ENCODE measurements around the gene PATL1.
"Not testable (repeated sequence)": the region's sequence is repeated elsewhere in the genome, so short reads cannot be mapped to it uniquely, and the experiment has no call there.

PATL1 gene, protein sequence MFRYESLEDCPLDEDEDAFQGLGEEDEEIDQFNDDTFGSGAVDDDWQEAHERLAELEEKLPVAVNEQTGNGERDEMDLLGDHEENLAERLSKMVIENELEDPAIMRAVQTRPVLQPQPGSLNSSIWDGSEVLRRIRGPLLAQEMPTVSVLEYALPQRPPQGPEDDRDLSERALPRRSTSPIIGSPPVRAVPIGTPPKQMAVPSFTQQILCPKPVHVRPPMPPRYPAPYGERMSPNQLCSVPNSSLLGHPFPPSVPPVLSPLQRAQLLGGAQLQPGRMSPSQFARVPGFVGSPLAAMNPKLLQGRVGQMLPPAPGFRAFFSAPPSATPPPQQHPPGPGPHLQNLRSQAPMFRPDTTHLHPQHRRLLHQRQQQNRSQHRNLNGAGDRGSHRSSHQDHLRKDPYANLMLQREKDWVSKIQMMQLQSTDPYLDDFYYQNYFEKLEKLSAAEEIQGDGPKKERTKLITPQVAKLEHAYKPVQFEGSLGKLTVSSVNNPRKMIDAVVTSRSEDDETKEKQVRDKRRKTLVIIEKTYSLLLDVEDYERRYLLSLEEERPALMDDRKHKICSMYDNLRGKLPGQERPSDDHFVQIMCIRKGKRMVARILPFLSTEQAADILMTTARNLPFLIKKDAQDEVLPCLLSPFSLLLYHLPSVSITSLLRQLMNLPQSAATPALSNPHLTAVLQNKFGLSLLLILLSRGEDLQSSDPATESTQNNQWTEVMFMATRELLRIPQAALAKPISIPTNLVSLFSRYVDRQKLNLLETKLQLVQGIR

DNA sequence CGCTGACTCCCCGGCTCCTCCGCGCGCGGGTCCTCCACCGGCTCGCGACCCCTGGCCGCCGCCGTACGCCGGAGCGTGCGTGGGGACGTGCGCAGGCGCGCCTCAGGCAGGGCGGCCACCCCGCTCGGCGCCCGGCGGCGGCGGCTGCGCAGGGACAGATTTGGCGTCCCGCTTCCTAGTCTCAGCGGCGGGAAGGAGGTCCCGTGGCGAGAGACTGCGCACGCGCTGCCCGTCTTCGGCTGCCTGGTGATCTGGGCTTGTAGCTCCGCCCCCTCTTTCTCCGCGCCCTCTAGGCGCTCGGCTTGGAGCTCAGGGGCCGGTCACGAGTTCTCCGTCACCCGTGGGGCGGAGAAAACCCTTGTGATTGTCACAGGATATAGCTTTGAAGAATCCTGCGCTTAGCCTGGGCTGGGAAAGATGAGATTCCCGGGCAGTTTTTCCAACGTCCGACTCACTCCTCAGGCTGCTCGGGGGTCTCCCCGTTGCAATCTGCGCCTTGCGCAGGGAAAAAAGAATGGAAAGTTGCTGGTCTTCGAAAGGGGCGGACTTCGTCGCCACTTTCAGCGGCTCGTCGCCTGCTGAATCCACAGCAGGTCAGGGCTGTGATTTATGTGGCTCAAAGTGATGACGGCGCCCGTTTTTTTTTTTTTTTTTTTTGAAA lies at the start of gene PATL1:
TSS of gene PATL1 (minus strand) at position 88 of the 661 bp plus-strand sequence. CDS start 142 bp downstream, outside the sequence.
- peak; percentile 98 for DNase-seq

DNA sequence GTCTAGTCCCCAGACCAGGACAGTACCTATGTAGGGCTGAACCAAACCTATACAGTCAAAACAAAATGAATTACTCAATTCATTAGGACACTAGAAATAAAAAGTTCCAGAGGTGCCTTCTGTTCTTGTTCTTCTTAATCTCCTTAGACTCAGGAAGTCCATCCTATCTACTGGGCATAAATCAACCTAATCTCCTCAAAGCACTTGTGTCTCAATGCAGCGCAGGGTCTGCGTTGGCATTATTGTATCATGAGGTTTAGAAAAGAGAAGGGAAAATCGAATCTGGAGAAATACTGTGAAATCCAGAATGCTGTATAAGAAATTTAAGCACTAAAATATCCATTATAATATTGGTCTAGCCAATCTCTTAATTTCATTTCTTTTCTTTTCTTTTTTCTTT lies 47.2 kb upstream of the PATL1 start:
- DNase-seq = no peak

GRCh38 chr11:59713745-59714144 lies 44.9 kb upstream of the PATL1 start, which contains the start of gene OR10V1:
Gene OR10V1, minus strand, starts transcription at chr11:59713845. Its CDS starts 0 bp downstream, at chr11:59713845.
- DNase-seq = no peak

- no peak for DNase-seq
These were observed 41.5 kb upstream of the PATL1 start for GRCh38 chr11:59710136-59710847.

- no peak for DNase-seq
These were observed 39.7 kb upstream of the PATL1 start for GRCh38 chr11:59708537-59708936.

GRCh38 chr11:59707371-59707770 lies 38.5 kb upstream of the PATL1 start:
- DNase-seq = no peak

DNA sequence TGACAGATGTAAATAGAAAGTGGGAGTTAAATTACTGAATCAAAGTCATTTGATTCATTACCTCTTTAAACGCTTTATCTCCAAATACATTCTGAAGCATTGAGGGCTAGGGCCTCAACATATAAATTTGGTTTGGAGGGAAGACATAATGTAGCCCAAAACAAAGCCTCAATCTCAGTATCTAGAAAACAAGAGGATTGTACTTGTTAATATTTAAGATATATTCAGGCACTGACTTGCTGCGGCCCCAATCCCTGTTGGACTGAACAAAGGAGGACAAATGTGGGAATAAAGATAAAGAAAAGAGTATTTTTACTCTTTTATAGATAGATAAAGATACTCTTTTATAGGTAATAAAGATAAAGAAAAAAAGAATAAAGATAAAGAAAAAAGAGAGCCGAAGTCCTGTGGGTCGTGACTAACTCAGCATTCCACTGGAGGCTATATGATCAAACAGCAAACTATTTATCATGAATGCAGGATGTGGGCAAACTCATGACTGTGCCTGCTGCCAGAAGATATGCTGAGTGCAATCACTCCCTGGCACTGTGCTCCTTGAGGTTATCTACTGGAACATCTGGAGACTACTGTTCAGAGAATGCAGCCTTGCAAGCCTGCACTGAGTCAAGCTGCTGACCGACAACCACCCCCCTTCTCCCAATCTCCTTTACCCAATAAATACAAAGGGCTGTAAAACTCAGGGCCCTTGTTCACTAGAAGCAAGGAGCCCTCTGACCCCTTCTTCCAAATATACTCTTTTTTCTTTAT lies 37.9 kb upstream of the PATL1 start:
- DNase-seq = no peak

- no peak for DNase-seq
These were observed 36.5 kb upstream of the PATL1 start for GRCh38 chr11:59705294-59705693.

- DNase-seq = not testable (repeated sequence)
These were observed 34.7 kb upstream of the PATL1 start for GRCh38 chr11:59703515-59703914.

DNA sequence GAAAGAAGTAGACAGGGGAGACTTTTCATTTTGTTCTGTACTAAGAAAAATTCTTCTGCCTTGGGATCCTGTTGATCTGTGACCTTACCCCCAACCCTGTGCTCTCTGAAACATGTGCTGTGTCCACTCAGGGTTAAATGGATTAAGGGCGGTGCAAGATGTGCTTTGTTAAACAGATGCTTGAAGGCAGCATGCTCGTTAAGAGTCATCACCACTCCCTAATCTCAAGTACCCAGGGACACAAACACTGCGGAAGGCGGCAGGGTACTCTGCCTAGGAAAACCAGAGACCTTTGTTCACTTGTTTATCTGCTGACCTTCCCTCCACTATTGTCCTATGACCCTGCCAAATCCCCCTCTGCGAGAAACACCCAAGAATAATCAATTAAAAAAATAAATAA lies 31.3 kb upstream of the PATL1 start:
- not testable (repeated sequence) for DNase-seq

GRCh38 chr11:59698506-59698905 lies 29.7 kb upstream of the PATL1 start:
- DNase-seq = no peak

GRCh38 chr11:59692915-59693314 lies 24.1 kb upstream of the PATL1 start:
- DNase-seq = no peak

GRCh38 chr11:59691156-59691555 lies 22.3 kb upstream of the PATL1 start:
- DNase-seq = no peak

GRCh38 chr11:59689015-59689414 lies 20.2 kb upstream of the PATL1 start:
- DNase-seq = no peak

- peak; percentile 12 for DNase-seq
These were observed 12.5 kb upstream of the PATL1 start for GRCh38 chr11:59681260-59681725.

GRCh38 chr11:59680287-59681154 lies 11.7 kb upstream of the PATL1 start:
- DNase-seq = peak; percentile 29

DNA sequence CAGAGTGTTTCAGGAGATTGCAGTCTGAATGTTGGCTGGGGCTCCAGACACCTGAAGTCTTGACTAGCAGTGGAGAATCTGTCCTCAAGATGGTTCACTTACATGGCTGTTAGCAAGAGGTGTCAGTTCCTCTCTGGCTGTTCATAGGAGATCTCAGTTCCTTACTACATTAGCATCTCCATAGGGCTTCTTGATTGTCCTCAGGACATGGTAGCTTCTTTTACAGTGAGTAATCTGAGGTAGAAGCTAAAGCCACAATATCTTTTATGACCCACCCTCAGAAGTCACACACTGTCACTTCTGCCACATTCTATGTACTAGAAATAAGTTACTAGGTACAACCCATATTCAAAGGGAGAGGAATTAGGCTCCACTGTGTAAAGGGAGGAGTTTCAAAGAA lies 10.5 kb upstream of the PATL1 start:
- no peak for DNase-seq

DNA sequence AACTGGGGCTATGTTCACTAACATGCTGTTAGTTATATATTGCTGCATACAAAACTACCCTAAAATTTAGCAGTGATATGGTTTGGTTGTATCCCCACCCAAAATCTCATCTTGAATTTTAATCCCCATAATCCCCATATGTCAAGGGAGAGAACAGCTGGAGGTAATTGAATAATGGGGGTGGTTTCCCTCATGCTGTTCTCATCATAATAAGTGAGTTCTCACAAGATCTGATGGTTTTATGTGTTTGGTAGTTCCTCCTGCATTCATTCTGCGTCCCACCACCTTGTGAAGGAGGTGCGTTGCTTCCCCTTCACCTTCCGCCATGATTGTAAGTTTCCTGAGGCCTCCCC lies 10.0 kb upstream of the PATL1 start:
- no peak for DNase-seq

GRCh38 chr11:59678118-59678812 lies 9.4 kb upstream of the PATL1 start:
- no peak for DNase-seq

DNA sequence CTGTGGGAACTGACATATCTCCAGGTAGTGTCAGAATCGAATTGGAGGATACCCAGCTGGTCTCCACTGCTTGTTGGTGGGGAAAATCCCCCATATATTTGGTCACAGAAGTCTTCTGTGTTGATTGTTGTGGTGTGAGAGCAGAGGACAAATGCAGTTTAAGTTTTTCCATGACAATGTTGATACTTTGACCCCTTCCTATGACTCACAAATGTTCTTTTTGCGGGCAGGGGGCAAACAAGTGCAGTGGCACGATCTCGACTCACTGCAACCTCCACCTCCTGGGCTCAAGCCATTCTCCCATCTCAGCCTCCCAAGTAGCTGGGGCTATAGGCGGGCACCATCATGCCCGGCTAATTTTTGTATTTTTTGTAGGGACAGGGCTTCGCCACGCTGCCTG lies 7.4 kb upstream of the PATL1 start:
- DNase-seq = no peak

Measured in NCI-H2029 (cell line).